Measurements from ENCODE around the gene RIPPLY3.

The RIPPLY3 gene

GRCh38 chr21:37006486-37007291, at the start of gene RIPPLY3:
Gene RIPPLY3 (plus strand): TSS chr21:37006702. CDS start chr21:37006773, 71 bp downstream.
- CTCF ChIA-PET, result interaction anchor here (0.7 kb wide), 1 partner anchor 249 kb away, joined by 3 read pairs; no protein-coding TSS in a partner anchor
- TF ChIP-seq PKNOX1 (IDR thresholded peaks at IDR 0.05), result no peak
- no peak for TF ChIP-seq ELF4 (IDR thresholded peaks at IDR 0.05)
- no peak for TF ChIP-seq SUZ12 (IDR thresholded peaks at IDR 0.05)
- no peak; the same call in 1 of the 2 replicates for TF ChIP-seq L3MBTL2 (conservative IDR thresholded peaks at IDR 0.05)
- no peak for TF ChIP-seq FOXM1 (IDR thresholded peaks at IDR 0.05; ENCODE audit: borderline replicate concordance)
- TF ChIP-seq LEF1 (IDR thresholded peaks at IDR 0.05; ENCODE audit: borderline replicate concordance), result no peak
- no peak for TF ChIP-seq HDGF (IDR thresholded peaks at IDR 0.05; ENCODE audit: borderline replicate concordance)
- TF ChIP-seq ARNT (IDR thresholded peaks at IDR 0.05), result no peak
- no peak for TF ChIP-seq CTBP1 (IDR thresholded peaks at IDR 0.05; ENCODE audit: borderline replicate concordance)
- TF ChIP-seq ZNF384 (IDR thresholded peaks at IDR 0.05), result no peak
- no peak for TF ChIP-seq NFRKB (IDR thresholded peaks at IDR 0.05)
- TF ChIP-seq TARDBP (IDR thresholded peaks at IDR 0.05), result no peak
- TF ChIP-seq FOXK2 (IDR thresholded peaks at IDR 0.05), result no peak
- TF ChIP-seq SP1 (IDR thresholded peaks at IDR 0.05), result no peak
- TF ChIP-seq BHLHE40 (IDR thresholded peaks at IDR 0.05; ENCODE audit: borderline replicate concordance), result no peak
- POLR2A ChIA-PET, result interaction anchor here (0.7 kb wide), 1 partner anchor 41 kb away, joined by 3 read pairs; no protein-coding TSS in a partner anchor
- peak; percentile 41 for DNase-seq (ENCODE audit: extremely low spot score)

- DNase-seq (ENCODE audit: extremely low spot score), result no peak
- POLR2A ChIA-PET, result no interaction called here
- CTCF ChIA-PET, result no interaction called here
- TF ChIP-seq L3MBTL2 (conservative IDR thresholded peaks at IDR 0.05) (no peak), ZNF384 (IDR thresholded peaks at IDR 0.05) (no peak), ELF4 (IDR thresholded peaks at IDR 0.05) (no peak), FOXA1 (IDR thresholded peaks at IDR 0.05) (no peak)
Observed at GRCh38 chr21:36959020-36959835, 47.3 kb upstream of the RIPPLY3 start.

GRCh38 chr21:36960676-36961284, 45.7 kb upstream of the RIPPLY3 start:
- no peak for DNase-seq (ENCODE audit: extremely low spot score)
- ChIA-PET POLR2A (no interaction called here), CTCF (no interaction called here)
- TF ChIP-seq LEF1 (IDR thresholded peaks at IDR 0.05; ENCODE audit: borderline replicate concordance), result no peak
- no peak for TF ChIP-seq SUZ12 (IDR thresholded peaks at IDR 0.05)
- TF ChIP-seq FOXA1 (IDR thresholded peaks at IDR 0.05), result no peak
- no peak for TF ChIP-seq FOXM1 (IDR thresholded peaks at IDR 0.05; ENCODE audit: borderline replicate concordance)
- no peak for TF ChIP-seq HDGF (IDR thresholded peaks at IDR 0.05; ENCODE audit: borderline replicate concordance)
- TF ChIP-seq ELF4 (IDR thresholded peaks at IDR 0.05), result no peak
- TF ChIP-seq ARNT (IDR thresholded peaks at IDR 0.05), result no peak
- no peak for TF ChIP-seq ZNF384 (IDR thresholded peaks at IDR 0.05)
- no peak for TF ChIP-seq PKNOX1 (IDR thresholded peaks at IDR 0.05)
- TF ChIP-seq BHLHE40 (IDR thresholded peaks at IDR 0.05; ENCODE audit: borderline replicate concordance), result no peak
- TF ChIP-seq CTBP1 (IDR thresholded peaks at IDR 0.05; ENCODE audit: borderline replicate concordance), result no peak
- no peak for TF ChIP-seq FOXK2 (IDR thresholded peaks at IDR 0.05)
- no peak for TF ChIP-seq NFRKB (IDR thresholded peaks at IDR 0.05)

GRCh38 chr21:36962098-36962780, 44.3 kb upstream of the RIPPLY3 start:
- ChIA-PET CTCF (interaction anchor here (1.0 to 1.4 kb wide), 2 partner anchors 9 to 28 kb away, joined by 3 read pairs; no protein-coding TSS in a partner anchor), POLR2A (no interaction called here)
- TF ChIP-seq LEF1 (IDR thresholded peaks at IDR 0.05; ENCODE audit: borderline replicate concordance) (no peak), HDGF (IDR thresholded peaks at IDR 0.05; ENCODE audit: borderline replicate concordance) (no peak), ARNT (IDR thresholded peaks at IDR 0.05) (no peak), BHLHE40 (IDR thresholded peaks at IDR 0.05; ENCODE audit: borderline replicate concordance) (no peak), FOXM1 (IDR thresholded peaks at IDR 0.05; ENCODE audit: borderline replicate concordance) (no peak), FOXK2 (IDR thresholded peaks at IDR 0.05) (no peak), L3MBTL2 (conservative IDR thresholded peaks at IDR 0.05) (no peak), ZNF384 (IDR thresholded peaks at IDR 0.05) (no peak), ELF4 (IDR thresholded peaks at IDR 0.05) (no peak), NFRKB (IDR thresholded peaks at IDR 0.05) (no peak), FOXA1 (IDR thresholded peaks at IDR 0.05) (no peak), SUZ12 (IDR thresholded peaks at IDR 0.05) (no peak), SP1 (IDR thresholded peaks at IDR 0.05) (no peak), PKNOX1 (IDR thresholded peaks at IDR 0.05) (no peak), CTBP1 (IDR thresholded peaks at IDR 0.05; ENCODE audit: borderline replicate concordance) (no peak)
- no peak for DNase-seq (ENCODE audit: extremely low spot score)

- TF ChIP-seq ELF4 (IDR thresholded peaks at IDR 0.05) (no peak), SUZ12 (IDR thresholded peaks at IDR 0.05) (no peak), ARNT (IDR thresholded peaks at IDR 0.05) (no peak), ZNF384 (IDR thresholded peaks at IDR 0.05) (no peak), CTBP1 (IDR thresholded peaks at IDR 0.05; ENCODE audit: borderline replicate concordance) (no peak), FOXK2 (IDR thresholded peaks at IDR 0.05) (no peak), FOXA1 (IDR thresholded peaks at IDR 0.05) (no peak), LEF1 (IDR thresholded peaks at IDR 0.05; ENCODE audit: borderline replicate concordance) (no peak), NFRKB (IDR thresholded peaks at IDR 0.05) (no peak)
- POLR2A ChIA-PET, result no interaction called here
- DNase-seq (ENCODE audit: extremely low spot score), result no peak
- CTCF ChIA-PET, result no interaction called here
Observed at GRCh38 chr21:36964398-36964797, 42.1 kb upstream of the RIPPLY3 start.
